Measurements from ENCODE around the gene PHRF1.

The PHRF1 gene

GRCh38 chr11:539971-540481, 36.2 kb upstream of the PHRF1 start:
- DNase-seq: no peak

GRCh38 chr11:540583-541432, 35.5 kb upstream of the PHRF1 start:
- no peak for DNase-seq

- no peak for DNase-seq
Observed at GRCh38 chr11:541433-541885, 34.8 kb upstream of the PHRF1 start.

GRCh38 chr11:544817-545166, 31.5 kb upstream of the PHRF1 start:
- DNase-seq: no peak

- DNase-seq: no peak
Observed at GRCh38 chr11:545171-545570, 31.1 kb upstream of the PHRF1 start.

GRCh38 chr11:548700-549603, 27.3 kb upstream of the PHRF1 start:
- DNase-seq: no peak

GRCh38 chr11:550021-550745, 26.1 kb upstream of the PHRF1 start:
- DNase-seq: no peak

GRCh38 chr11:550746-551085, 25.6 kb upstream of the PHRF1 start:
- DNase-seq: no peak

GRCh38 chr11:551131-551530, 25.1 kb upstream of the PHRF1 start:
- DNase-seq: no peak

GRCh38 chr11:551596-551995, 24.7 kb upstream of the PHRF1 start:
- DNase-seq: no peak

- no peak for DNase-seq
Observed at GRCh38 chr11:553083-553987, 22.9 kb upstream of the PHRF1 start.

- no peak for DNase-seq
Observed at GRCh38 chr11:553988-554340, 22.3 kb upstream of the PHRF1 start.

GRCh38 chr11:554428-555226, 21.6 kb upstream of the PHRF1 start:
- DNase-seq: no peak

GRCh38 chr11:555227-555779, 21.0 kb upstream of the PHRF1 start:
- DNase-seq: no peak

- DNase-seq: no peak
Observed at GRCh38 chr11:555780-556661, 20.2 kb upstream of the PHRF1 start.

GRCh38 chr11:556662-557256, 19.5 kb upstream of the PHRF1 start:
- DNase-seq: no peak

GRCh38 chr11:557328-558132, 18.7 kb upstream of the PHRF1 start:
- no peak for DNase-seq

- DNase-seq: no peak
Observed at GRCh38 chr11:558503-558902, 17.8 kb upstream of the PHRF1 start.

Measured in NCI-H187 treated with DMSO at 0.1 percent for 48 hours (cell line).